Fibroblast of lung (primary cell): ENCODE data around the gene TOLLIP.
"Not testable (repeated sequence)": the region's sequence is repeated elsewhere in the genome, so short reads cannot be mapped to it uniquely, and the experiment has no call there.

Experiments
- EZH2 ChIP-seq: IDR thresholded peaks from 2 replicates; pipeline ENCODE4 v1.5.1; 2012; ENCODE audit warnings: low read length, control low read depth, mild to moderate bottlenecking; ENCODE audit errors: missing control alignments
- TF ChIP-seq, protein P1 (sequence below), 2 donors: IDR thresholded peaks in 1 of 2; conservative IDR thresholded peaks in 1 of 2; 1 replicate in 1 of 2; 2 replicates in 1 of 2; pipeline ENCODE4 v1.5.1; 2011 to 2012; ENCODE audit warnings: low read length in 2 of 2, control low read depth in 1 of 2, inconsistent platforms in 1 of 2, low read depth in 1 of 2, mild to moderate bottlenecking in 1 of 2

DNA sequence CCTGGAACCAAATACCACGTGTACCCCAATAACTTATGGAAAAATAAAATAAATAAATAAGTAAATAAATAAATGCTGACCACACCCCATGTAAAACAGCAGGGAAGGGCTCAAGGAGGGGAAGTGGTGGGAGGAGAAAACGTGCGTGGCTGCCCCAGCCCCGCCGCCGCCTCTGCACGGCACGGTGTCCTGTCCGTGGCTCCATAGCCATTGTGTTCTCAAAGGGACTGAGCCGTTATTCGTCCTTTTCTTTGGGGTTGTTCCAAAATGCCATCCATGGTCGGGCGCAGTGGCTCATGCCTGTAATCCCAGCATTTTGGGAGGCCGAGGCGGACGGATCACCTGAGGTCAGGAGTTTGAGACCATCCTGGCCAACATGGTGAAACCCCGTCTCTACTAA is 49.5 kb upstream of the TOLLIP start:
- TF ChIP-seq EZH2 = not testable (repeated sequence)
- TF ChIP-seq, protein P1, sequence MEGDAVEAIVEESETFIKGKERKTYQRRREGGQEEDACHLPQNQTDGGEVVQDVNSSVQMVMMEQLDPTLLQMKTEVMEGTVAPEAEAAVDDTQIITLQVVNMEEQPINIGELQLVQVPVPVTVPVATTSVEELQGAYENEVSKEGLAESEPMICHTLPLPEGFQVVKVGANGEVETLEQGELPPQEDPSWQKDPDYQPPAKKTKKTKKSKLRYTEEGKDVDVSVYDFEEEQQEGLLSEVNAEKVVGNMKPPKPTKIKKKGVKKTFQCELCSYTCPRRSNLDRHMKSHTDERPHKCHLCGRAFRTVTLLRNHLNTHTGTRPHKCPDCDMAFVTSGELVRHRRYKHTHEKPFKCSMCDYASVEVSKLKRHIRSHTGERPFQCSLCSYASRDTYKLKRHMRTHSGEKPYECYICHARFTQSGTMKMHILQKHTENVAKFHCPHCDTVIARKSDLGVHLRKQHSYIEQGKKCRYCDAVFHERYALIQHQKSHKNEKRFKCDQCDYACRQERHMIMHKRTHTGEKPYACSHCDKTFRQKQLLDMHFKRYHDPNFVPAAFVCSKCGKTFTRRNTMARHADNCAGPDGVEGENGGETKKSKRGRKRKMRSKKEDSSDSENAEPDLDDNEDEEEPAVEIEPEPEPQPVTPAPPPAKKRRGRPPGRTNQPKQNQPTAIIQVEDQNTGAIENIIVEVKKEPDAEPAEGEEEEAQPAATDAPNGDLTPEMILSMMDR (conservative IDR thresholded peaks at IDR 0.05 in 1 of 2, IDR thresholded peaks at IDR 0.05 in 1 of 2; ENCODE audit: low read depth in 1 of 2, low read length in 2 of 2) = not testable (repeated sequence)
